ENCODE data around the gene TUBB4B. TPM values are rescaled to one million over a fixed set of nuclear protein-coding genes. Genes with fewer than 3 reads are reported as not detected.
"Not testable (repeated sequence)": the region's sequence is repeated elsewhere in the genome, so short reads cannot be mapped to it uniquely, and the experiment has no call there.

The TUBB4B gene
- total RNA-seq, 2 donors from 2014 or later, result 332 to 432 TPM

DNA sequence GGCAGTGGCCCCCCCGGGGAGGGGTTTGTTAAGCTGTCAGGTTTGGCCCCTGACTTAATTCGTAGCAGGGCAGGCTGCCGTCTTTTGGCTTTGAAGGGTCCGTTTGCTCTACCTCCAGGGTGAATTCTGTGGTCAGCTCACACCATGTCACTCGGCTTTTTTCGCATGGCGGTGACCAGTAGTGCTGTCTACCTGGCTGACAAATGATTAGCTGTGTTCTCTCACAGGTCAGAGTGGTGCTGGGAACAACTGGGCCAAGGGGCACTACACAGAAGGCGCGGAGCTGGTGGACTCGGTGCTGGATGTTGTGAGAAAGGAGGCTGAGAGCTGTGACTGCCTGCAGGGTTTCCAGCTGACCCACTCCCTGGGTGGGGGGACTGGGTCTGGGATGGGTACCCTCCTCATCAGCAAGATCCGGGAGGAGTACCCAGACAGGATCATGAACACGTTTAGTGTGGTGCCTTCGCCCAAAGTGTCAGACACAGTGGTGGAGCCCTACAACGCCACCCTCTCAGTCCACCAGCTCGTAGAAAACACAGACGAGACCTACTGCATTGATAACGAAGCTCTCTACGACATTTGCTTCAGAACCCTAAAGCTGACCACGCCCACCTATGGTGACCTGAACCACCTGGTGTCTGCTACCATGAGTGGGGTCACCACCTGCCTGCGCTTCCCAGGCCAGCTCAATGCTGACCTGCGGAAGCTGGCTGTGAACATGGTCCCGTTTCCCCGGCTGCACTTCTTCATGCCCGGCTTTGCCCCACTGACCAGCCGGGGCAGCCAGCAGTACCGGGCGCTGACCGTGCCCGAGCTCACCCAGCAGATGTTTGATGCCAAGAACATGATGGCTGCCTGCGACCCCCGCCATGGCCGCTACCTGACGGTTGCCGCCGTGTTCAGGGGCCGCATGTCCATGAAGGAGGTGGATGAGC is 1.4 kb downstream of the TUBB4B start:
- peak overlapping the region; percentile 55 to 91 for H3K27ac Mint-ChIP-seq
- peaks cover 5% of the 10 kb centered on the region for H3K36me3 Mint-ChIP-seq
- no peaks in the 10 kb centered on the region for H3K27me3 Mint-ChIP-seq
- H3K9me3 Mint-ChIP-seq, result no peaks in the 10 kb centered on the region
- H3K4me1 Mint-ChIP-seq (ENCODE audit: low read depth in 2 of 2), result peaks cover 15 to 22% of the 10 kb centered on the region in 2 donors
- DNase-seq (ENCODE audit: low spot score) (no peak), ATAC-seq (no peak)
- peak overlapping the region; percentile 87 for H3K4me3 Mint-ChIP-seq

DNA sequence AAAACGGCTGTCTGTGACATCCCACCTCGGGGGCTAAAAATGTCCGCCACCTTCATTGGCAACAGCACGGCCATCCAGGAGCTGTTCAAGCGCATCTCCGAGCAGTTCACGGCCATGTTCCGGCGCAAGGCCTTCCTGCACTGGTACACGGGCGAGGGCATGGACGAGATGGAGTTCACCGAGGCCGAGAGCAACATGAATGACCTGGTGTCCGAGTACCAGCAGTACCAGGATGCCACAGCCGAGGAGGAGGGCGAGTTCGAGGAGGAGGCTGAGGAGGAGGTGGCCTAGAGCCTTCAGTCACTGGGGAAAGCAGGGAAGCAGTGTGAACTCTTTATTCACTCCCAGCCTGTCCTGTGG is 2.2 kb downstream of the TUBB4B start:
- not testable (repeated sequence) for DNase-seq (ENCODE audit: low spot score); H3K36me3 Mint-ChIP-seq; H3K27me3 Mint-ChIP-seq; H3K9me3 Mint-ChIP-seq; ATAC-seq
- H3K27ac Mint-ChIP-seq, result peak overlapping the region; percentile 55 to 91
- H3K4me3 Mint-ChIP-seq, result peak overlapping the region; percentile 87
- H3K4me1 Mint-ChIP-seq (ENCODE audit: low read depth in 2 of 2), result peaks cover 15 to 21% of the 10 kb centered on the region in 2 donors

DNA sequence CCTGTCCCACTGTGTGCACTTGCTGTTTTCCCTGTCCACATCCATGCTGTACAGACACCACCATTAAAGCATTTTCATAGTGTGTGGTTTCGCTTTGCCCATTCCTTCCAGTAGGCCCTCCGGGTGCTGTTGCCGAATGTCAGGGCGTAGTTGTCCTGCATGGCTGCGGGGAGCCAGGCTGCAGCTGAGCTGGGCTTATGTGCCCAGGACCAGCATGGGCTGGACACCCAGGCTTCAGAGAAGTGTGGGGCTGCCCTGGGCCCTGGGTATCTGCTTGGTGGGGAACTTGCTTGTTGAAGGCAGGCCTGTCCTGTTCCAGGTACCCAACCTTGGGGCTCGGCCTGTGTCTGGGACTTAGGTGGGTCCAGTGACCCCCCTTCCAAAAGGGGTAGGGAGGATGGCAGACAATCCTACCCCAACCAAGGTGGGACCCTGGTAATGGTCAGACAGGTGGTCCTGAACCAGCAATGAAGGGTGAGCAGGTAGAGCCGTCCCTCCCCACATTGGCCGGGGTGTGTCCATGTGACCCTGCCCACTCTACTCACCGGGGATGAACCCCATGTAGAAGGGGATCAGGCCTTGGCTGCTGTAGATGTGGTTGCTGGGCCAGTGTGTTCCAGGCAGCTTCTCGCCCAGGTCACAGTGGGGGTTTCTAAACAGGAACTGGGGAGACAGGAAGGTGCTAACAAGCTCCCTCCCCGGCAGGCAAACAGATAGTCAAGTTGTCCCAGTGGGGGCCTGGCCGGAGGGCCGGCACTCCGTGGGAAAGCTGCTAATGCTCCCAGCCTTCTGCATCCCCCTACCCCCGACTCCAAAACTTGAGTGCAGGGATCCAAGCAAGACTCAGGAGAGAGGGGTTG is 2.8 kb downstream of the TUBB4B start:
- Mint-ChIP-seq H3K36me3 (peaks cover 5% of the 10 kb centered on the region), H3K4me3 (peak overlapping the region; percentile 87), H3K27me3 (no peaks in the 10 kb centered on the region), H3K9me3 (no peaks in the 10 kb centered on the region), H3K27ac (peak overlapping the region in 1 of 2 donors; percentile 91), H3K4me1 (ENCODE audit: low read depth in 2 of 2) (peaks cover 13 to 19% of the 10 kb centered on the region in 2 donors)
- DNase-seq (ENCODE audit: low spot score), result no peak
- ATAC-seq, result no peak

DNA sequence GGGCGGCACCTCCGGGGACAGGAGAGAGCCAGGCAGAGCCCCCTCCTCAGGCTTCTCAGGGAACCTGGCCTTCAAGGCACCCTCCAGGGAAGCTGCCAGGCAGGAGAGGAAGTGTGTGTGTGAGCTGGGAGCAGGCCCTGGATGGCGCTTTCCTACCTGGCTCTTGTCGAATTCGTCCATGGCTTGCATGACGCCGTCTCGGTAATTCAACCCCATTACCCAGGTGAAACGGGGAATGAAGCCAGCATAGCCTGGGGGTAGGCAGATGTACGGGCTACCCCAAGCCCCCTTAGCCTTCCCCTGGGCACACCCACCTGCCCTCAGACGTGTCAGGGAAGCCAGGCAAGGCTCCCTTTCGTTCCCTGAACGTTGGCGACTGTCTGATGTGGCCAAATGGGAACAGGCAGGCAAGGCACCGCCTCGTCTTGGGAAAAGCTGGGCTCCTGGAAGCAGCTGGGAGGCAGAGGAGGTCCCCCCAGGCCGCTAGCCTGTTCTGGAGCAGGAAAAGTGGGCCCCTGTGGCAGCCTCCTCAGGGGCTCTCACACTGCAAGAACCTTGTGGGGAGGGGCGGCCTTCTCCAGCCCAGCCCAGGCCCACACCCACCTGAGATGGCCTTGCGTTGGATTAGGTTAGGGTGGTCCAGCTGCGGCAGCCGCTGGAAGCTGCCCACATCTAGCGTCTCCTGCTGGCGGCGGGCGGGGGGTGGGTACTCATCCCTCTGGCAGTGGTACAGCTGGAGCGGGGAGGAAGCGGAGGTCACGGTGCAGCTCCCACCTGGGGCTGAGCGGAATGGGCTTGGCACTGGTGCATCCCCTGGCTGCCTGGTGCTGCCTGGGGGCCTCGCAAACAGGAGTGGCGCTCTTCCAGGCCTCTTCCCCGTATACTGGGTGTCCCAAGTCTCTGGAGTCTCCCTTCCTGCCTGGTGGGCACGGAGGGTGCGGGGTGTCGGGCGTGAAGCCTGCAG is 3.7 kb downstream of the TUBB4B start:
- DNase-seq (ENCODE audit: low spot score), result no peak
- Mint-ChIP-seq H3K27ac (peak overlapping the region in 1 of 2 donors; percentile 91), H3K4me3 (no peak overlapping the region), H3K9me3 (no peaks in the 10 kb centered on the region), H3K27me3 (no peaks in the 10 kb centered on the region), H3K4me1 (ENCODE audit: low read depth in 2 of 2) (peaks cover 10 to 16% of the 10 kb centered on the region in 2 donors), H3K36me3 (peaks cover 5% of the 10 kb centered on the region)
- ATAC-seq, result no peak

DNA sequence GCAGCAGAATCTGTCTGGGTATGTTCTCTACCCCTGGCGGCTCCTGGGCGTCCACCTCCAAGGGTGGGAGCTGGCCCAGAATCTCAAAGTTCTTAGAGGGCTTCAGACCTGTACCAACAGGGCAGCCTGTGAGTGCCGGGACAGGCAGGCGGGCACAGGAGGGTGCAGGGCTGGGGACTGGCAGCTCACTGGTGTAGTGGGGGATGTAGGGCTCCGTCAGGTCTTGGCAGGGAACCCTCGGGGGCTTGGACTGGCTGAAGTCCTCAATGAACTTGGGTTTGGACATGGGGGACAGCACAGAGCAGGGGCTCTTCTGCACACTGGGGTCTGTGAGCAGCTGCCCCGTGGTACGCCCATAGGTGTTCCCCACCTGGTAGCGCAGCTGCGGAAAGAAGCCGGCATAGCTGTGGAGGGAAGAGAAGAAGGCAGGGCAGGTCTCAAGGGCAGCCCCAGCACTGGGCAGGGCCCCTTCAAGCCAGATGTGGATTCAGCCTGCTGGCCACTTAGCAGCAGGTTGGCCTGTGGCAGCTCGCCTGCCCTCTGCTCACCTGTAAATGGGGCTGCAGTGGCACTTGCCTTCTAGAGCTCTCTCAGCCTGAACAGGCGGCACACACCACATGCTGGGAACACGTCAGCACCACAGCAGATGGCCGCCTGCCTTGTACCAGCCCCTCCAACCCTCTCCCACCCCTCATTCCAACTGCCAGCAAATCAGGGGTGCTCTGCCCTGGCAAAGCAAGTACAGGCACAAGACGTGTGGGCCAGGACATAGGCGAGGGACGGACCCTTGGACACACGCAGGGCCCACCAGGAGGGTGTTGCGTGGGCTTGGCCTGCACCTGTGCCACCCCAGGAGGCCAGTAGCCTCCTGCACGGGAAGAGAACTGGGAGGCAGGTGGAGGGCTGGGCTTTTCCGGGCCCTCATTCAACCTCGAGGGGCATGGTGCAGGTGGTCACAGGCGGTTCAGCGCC is 4.6 kb downstream of the TUBB4B start:
- DNase-seq (ENCODE audit: low spot score) (no peak), ATAC-seq (no peak)
- no peak overlapping the region for H3K4me3 Mint-ChIP-seq
- no peaks in the 10 kb centered on the region for H3K27me3 Mint-ChIP-seq
- peaks cover 5% of the 10 kb centered on the region for H3K36me3 Mint-ChIP-seq
- H3K27ac Mint-ChIP-seq, result peak overlapping the region in 1 of 2 donors; percentile 91
- peaks cover 10 to 16% of the 10 kb centered on the region in 2 donors for H3K4me1 Mint-ChIP-seq (ENCODE audit: low read depth in 2 of 2)
- no peaks in the 10 kb centered on the region for H3K9me3 Mint-ChIP-seq

DNA sequence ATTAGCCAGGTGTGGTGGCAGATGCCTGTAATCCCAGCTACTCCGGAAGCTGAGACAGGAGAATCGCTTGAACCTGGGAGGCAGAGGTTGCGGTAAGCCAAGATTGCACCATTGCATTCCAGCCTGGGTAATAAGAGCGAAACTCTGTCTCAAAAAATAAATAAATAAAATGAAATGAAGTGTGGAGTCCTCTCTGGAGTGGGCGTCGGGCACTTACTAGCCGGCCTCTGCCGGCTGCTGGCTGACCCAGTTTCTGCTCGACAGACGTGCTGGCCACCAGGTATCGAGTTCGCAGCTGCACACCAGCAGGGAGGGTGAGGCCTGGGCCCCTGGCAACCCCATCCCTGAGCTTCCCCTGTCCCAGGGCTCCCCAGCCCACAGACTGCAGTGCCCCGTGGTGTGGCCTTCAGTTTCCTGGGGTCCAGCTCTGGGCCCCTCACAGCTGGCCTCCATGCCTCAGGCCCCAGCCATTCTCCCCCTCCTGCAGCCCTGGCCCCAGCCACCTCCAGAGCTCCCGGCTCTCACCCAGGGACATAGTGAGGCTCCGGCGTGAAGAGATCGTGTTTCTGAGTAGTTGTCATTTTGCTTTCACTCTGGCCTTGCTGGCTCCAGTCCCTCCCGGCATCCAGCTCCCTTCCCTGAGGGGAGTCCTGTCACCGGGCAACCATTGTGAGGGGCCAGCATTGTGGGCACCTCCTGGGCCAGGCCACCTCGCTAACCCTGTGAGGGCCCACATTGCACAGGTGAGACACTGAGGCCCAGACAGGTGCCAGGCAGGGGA is 6.2 kb downstream of the TUBB4B start:
- Mint-ChIP-seq H3K9me3 (no peaks in the 10 kb centered on the region), H3K36me3 (peaks cover 3% of the 10 kb centered on the region), H3K4me3 (no peak overlapping the region), H3K27me3 (no peaks in the 10 kb centered on the region), H3K27ac (peak overlapping the region in 1 of 2 donors; percentile 43), H3K4me1 (ENCODE audit: low read depth in 2 of 2) (peaks cover 7 to 11% of the 10 kb centered on the region in 2 donors)
- DNase-seq (ENCODE audit: low spot score) (no peak), ATAC-seq (peak in 1 of 2 donors; percentile 0)

DNA sequence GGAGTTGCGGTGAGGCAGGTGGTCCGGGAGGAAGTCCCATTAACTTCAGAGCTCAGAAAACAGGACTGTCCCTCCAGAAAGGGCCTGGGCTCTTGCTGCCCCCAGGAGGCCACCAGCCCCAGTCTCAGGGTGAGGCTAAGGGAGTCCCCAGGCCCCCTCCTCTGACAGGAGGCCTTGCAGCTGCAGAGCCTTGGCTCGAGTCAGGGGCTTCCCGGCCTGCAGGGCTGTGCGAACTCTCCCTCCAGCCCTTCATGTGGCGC is 6.8 kb downstream of the TUBB4B start:
- H3K36me3 Mint-ChIP-seq, result no peaks in the 10 kb centered on the region
- DNase-seq (ENCODE audit: low spot score), result no peak
- peaks cover 5 to 6% of the 10 kb centered on the region in 2 donors for H3K4me1 Mint-ChIP-seq (ENCODE audit: low read depth in 2 of 2)
- H3K27ac Mint-ChIP-seq, result no peak overlapping the region
- no peaks in the 10 kb centered on the region for H3K9me3 Mint-ChIP-seq
- no peak for ATAC-seq
- H3K27me3 Mint-ChIP-seq, result no peaks in the 10 kb centered on the region
- no peak overlapping the region for H3K4me3 Mint-ChIP-seq

DNA sequence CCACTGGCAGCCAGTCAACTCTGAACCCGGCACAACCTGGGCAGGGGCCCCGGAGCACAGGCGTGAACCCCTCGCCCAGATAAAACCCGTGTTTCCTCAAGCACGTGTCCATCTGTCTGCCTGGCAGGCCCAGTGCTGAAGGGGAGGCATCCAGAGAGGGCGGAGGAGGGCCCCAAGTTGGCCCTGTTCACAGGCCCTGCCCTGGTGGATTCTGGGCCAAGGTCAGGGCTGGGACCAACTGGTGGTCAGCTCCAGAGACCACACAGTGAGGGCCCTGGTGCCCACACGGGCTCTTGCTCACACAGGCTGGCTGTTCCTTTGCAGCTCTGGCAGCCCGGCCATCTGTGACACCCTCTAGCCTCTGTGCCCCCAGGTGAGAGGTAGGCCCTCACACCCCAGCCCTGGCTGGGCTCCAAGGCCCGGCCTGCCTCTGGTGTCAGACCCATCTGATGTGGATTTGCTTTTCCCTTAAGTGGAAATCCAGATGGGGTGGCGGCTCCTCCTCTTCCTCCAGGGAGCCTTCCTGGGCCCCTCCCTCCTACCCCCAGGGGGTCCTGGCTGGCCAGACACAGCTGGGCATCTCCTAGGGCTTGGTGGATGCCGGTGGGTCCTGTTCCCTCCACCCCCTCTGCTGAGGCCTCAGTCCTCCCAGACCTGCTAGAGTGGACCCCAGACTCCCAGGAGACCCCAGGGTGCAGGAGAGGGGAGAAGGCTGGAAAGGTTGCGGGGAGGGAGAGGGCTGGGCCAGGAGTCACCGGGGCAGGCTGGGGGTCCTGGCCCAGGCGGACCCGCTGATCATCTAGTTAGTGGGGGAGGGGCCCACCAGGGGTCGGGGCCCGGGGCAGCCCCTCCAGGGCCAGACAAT is 9.5 kb downstream of the TUBB4B start:
- DNase-seq (ENCODE audit: low spot score) (no peak), ATAC-seq (no peak)
- H3K36me3 Mint-ChIP-seq, result no peaks in the 10 kb centered on the region
- H3K27me3 Mint-ChIP-seq, result no peaks in the 10 kb centered on the region
- no peak overlapping the region for H3K27ac Mint-ChIP-seq
- no peaks in the 10 kb centered on the region for H3K9me3 Mint-ChIP-seq
- H3K4me1 Mint-ChIP-seq (ENCODE audit: low read depth in 2 of 2), result peaks cover 4 to 5% of the 10 kb centered on the region in 2 donors
- H3K4me3 Mint-ChIP-seq, result no peak overlapping the region

DNA sequence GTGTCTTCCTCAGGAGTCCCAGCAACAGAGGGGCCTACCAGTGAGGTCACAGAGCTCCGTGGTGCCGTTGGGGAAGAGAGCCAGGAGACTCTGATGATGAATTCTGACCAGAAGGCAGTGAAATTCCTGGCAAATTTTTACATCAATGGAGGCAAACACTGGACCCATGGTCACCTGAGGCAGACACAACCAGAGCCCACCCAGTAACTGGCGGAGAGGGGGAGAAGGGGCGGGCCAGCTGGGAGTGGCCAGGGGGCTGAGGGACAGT is 10.0 kb downstream of the TUBB4B start, which contains the start of gene STPG3:
STPG3 (plus strand) TSS at position 93 of the 268 bp plus-strand sequence; CDS start at position 94, 1 bp downstream.
- ATAC-seq (no peak), DNase-seq (ENCODE audit: low spot score) (no peak)
- Mint-ChIP-seq H3K4me3 (no peak within 1 kb of the TSS), H3K27ac (no peak within 1 kb of the TSS), H3K4me1 (ENCODE audit: low read depth in 2 of 2) (peaks cover 5% of the 10 kb centered on the region in 2 donors), H3K36me3 (no peaks in the 10 kb centered on the region), H3K27me3 (no peaks in the 10 kb centered on the region), H3K9me3 (no peaks in the 10 kb centered on the region)

DNA sequence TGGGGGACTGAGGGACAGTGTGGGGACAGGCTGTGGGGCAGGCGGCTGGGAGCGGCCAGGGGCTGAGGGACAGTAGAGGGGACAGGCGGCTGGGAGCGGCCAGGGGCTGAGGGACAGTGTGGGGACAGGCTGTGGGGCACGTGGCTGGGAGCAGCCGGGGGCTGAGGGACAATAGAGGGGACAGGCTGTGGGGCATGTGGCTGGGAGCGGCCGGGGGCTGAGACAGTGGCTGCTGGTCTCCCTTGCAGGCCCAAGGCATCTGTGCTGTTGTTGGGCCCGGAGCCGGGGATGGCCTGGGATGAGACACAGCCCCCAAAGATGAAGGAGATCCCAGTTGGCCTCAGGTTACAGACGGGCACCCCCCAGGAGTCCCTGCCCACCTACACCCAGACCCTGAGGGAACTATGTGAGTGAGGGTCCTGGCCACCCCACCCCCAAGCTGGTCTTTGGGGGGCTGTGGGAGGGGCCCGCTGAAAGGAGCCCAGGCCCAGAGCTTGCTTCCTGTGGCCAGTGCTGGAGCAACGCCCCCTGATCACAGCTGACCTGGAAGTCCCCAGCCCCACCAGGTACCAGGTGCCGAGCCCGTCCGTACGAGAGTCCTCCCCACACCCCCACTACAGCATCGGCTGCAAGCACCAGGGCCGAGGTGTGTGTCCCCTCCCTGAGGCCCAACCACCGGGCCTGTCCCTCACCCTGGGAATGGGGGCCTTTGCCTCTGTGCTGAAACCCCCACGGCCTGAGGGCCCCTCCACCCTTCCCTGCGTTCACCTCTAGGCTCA is 10.6 kb downstream of the TUBB4B start:
- H3K27ac Mint-ChIP-seq, result no peak overlapping the region
- no peaks in the 10 kb centered on the region for H3K36me3 Mint-ChIP-seq
- H3K27me3 Mint-ChIP-seq, result no peaks in the 10 kb centered on the region
- no peak for ATAC-seq
- no peak overlapping the region for H3K4me3 Mint-ChIP-seq
- no peak for DNase-seq (ENCODE audit: low spot score)
- H3K9me3 Mint-ChIP-seq, result no peaks in the 10 kb centered on the region
- peaks cover 5 to 10% of the 10 kb centered on the region in 2 donors for H3K4me1 Mint-ChIP-seq (ENCODE audit: low read depth in 2 of 2)
